Keratinocyte (primary cell): ENCODE measurements around the gene MRTFB.

Source experiments
- CTCF ChIP-seq, 3 experiments: IDR thresholded peaks in 1 of 3; conservative IDR thresholded peaks in 1 of 3; optimal IDR thresholded peaks in 1 of 3; 2 replicates in 2 of 3; 3 replicates in 1 of 3; pipeline versions ENCODE3 to v1.5.1; 2011; ENCODE audit warnings: low read length in 3 of 3, mild to moderate bottlenecking in 3 of 3, moderate library complexity in 2 of 3, control low read depth in 1 of 3, inconsistent platforms in 1 of 3; ENCODE audit not compliant: insufficient read depth in 2 of 3; ENCODE audit errors: extremely low read depth in 1 of 3
- EZH2 ChIP-seq: IDR thresholded peaks from one replicate; pipeline ENCODE4 v1.6.1; 2012; ENCODE audit warnings: inconsistent platforms, mild to moderate bottlenecking, low read length, moderate library complexity

- TF ChIP-seq CTCF (optimal IDR thresholded peaks at IDR 0.05 in 1 of 3, IDR thresholded peaks at IDR 0.05 in 1 of 3, conservative IDR thresholded peaks at IDR 0.05 in 1 of 3; ENCODE audit: extremely low read depth in 1 of 3, insufficient read depth in 2 of 3, low read length in 3 of 3) = no peak
- no peak for TF ChIP-seq EZH2
Observed at GRCh38 chr16:14095883-14096551, 24.9 kb downstream of the MRTFB start.
